ENCODE results near the gene PLA2G4D. TPM values are rescaled to one million over a fixed set of nuclear protein-coding genes. Genes with fewer than 3 reads are reported as not detected.

The PLA2G4D gene
- total and polyA plus RNA-seq, 10 of the 15 experiments (the other 5 are each of a cell fraction or from before 2014, with no cell fraction given), result 0.03 TPM; not detected in 9

GRCh38 chr15:42129364-42129763 is 35.0 kb upstream of the PLA2G4D start:
- POLR2A ChIA-PET, result interaction anchor here (0.5 kb wide), 1 partner anchor 553 kb away, joined by 4 read pairs; no protein-coding TSS in a partner anchor

More at GRCh38 chr15:42129364-42129763, 35.0 kb upstream of the PLA2G4D start:
- H4K20me1 ChIP-seq (ENCODE audit: control insufficient read depth, insufficient read depth), result no peaks in the 10 kb centered on the region; the same call in 1 of the 2 replicates
- H3K27ac ChIP-seq (ENCODE audit: control insufficient read depth, insufficient read depth), result no peak overlapping the region
- FAIRE-seq (no peak), ATAC-seq (peak; percentile 11; the same call in 2 of the 3 replicates), DNase-seq (ENCODE audit: low read depth, low spot score) (no peak)
- BruUV-seq (replicated peaks), result no TSS peak
- RAD21 ChIA-PET (ENCODE audit: unreplicated experiment), result no interaction called here
- H3K4me1 ChIP-seq (ENCODE audit: control insufficient read depth, insufficient read depth, low read length), result no peaks in the 10 kb centered on the region
- no peak overlapping the region for H3K4me3 ChIP-seq
- H2AFZ ChIP-seq (ENCODE audit: control insufficient read depth, low read depth, low read length), result peak overlapping the region; percentile 10; the same call in 1 of the 2 replicates
- H3K9ac ChIP-seq (ENCODE audit: control insufficient read depth, insufficient read depth, low read length), result no peak overlapping the region
- CTCF ChIA-PET, result interaction anchor here (1.0 to 1.7 kb wide), 3 partner anchors 10 to 66 kb away, joined by 4 to 15 read pairs (median 4); no protein-coding TSS in a partner anchor
- no peaks in the 10 kb centered on the region for H3K27me3 ChIP-seq (replicated peaks in 1 of 2; ENCODE audit: control insufficient read depth in 2 of 2, insufficient read depth in 2 of 2, low read length in 1 of 2)
- H3K36me3 ChIP-seq (ENCODE audit: control insufficient read depth in 2 of 2, insufficient read depth in 2 of 2, low read length in 1 of 2), result no peaks in the 10 kb centered on the region
- 17% methylated on average over 2 of the region's 2 CpGs for WGBS (ENCODE audit: insufficient coverage, insufficient replicate concordance, low lambda C conversion rate, missing lambda C conversion rate)
- SMC1A ChIA-PET (ENCODE audit: uncharacterized antibody, unreplicated experiment), result interaction anchor here (0.7 to 1.6 kb wide), 3 partner anchors 9 to 140 kb away, joined by 3 read pairs; no protein-coding TSS in a partner anchor
- no peaks in the 10 kb centered on the region for H3K9me3 ChIP-seq (replicated peaks; ENCODE audit: control insufficient read depth, insufficient read depth, low read length)
- H3K79me2 ChIP-seq (ENCODE audit: control insufficient read depth, insufficient read depth, low read length), result no peaks in the 10 kb centered on the region
- no peak for TF ChIP-seq PAX8 (IDR thresholded peaks at IDR 0.05)
- TF ChIP-seq MTA2 (IDR thresholded peaks at IDR 0.05; ENCODE audit: low read depth), result no peak
- no peak for TF ChIP-seq MYC (IDR thresholded peaks at IDR 0.05; ENCODE audit: insufficient read depth, insufficient read length, insufficient replicate concordance, low read length, severe bottlenecking)
- TF ChIP-seq MLLT1 (IDR thresholded peaks at IDR 0.05), result no peak
- TF ChIP-seq NBN (IDR thresholded peaks at IDR 0.05), result no peak
- no peak for TF ChIP-seq BHLHE40 (IDR thresholded peaks at IDR 0.05; ENCODE audit: borderline replicate concordance in 1 of 2, low read depth in 2 of 2, low read length in 1 of 2)
- TF ChIP-seq MEF2A (IDR thresholded peaks at IDR 0.05; ENCODE audit: insufficient read depth, low read depth, low read length), result no peak
- no peak for TF ChIP-seq BRCA1 (IDR thresholded peaks at IDR 0.05; ENCODE audit: low read depth, low read length)
- no peak for TF ChIP-seq TCF3 (IDR thresholded peaks at IDR 0.05; ENCODE audit: borderline replicate concordance, insufficient read depth, low read depth, low read length)
- TF ChIP-seq RELB (IDR thresholded peaks at IDR 0.05; ENCODE audit: low read depth), result no peak
- no peak for TF ChIP-seq BACH1 (IDR thresholded peaks at IDR 0.05; ENCODE audit: borderline replicate concordance)
- TF ChIP-seq E2F4 (IDR thresholded peaks at IDR 0.05; ENCODE audit: low read depth, low read length), result no peak
- TF ChIP-seq POLR2A (IDR thresholded peaks at IDR 0.05; ENCODE audit: low read depth, low read length), result no peak
- TF ChIP-seq SUZ12 (IDR thresholded peaks at IDR 0.05; ENCODE audit: unreplicated experiment), result no peak
- TF ChIP-seq SREBF2 (IDR thresholded peaks at IDR 0.05; ENCODE audit: low read length), result no peak
- TF ChIP-seq IRF4 (IDR thresholded peaks at IDR 0.05; ENCODE audit: low read depth, low read length), result no peak
- in situ Hi-C loops (cut with MboI) (no loop called here), intact Hi-C loops (cut with micrococcal nuclease; ENCODE audit: unreplicated experiment) (no loop called here)
- no peak overlapping the region; the same call in 1 of the 2 replicates for H3K4me2 ChIP-seq (ENCODE audit: control insufficient read depth, insufficient read depth)

Data from GM12878 (cell line).